Epithelial cell of esophagus (primary cell): Measurements from ENCODE around the gene PUM1.
A peak's percentile ranks its signal among the peaks of the same experiment; 100 is the strongest.

Experiments
- DNase-seq: peaks from one replicate; pipeline ENCODE4 v3.0.0; 2010; ENCODE audit warnings: low read depth
- H3K4me3 ChIP-seq: 2 replicates; pipeline ENCODE4 v1.5.1; 2011; ENCODE audit warnings: mild to moderate bottlenecking, low read length, control low read depth
- TF ChIP-seq, protein P1 (sequence below): IDR thresholded peaks from 2 replicates; pipeline ENCODE4 v1.5.1; 2011; ENCODE audit warnings: low read depth, mild to moderate bottlenecking, low read length, control low read depth, inconsistent platforms; ENCODE audit not compliant: insufficient read depth; ENCODE audit errors: missing control alignments

Gene PUM1

DNA sequence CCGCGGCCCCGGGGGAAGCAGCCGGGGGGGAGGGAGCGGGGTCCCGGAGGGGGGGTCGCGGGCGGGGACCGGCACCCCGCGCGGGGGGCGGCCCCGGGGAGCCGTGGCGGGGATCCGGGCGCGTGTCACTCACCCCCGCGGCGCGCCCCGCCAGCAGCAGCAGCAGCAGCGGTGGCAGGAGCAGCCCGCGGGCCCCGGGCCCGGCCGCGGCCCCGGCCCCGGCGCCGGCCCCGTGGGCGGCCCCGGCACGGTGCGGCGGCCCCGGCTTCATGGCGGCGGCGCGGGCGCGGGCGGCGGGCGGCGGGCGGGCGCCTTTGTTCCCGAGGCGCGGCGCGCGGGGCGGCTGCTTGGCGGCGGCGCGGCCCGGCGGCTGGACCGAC lies 157.2 kb downstream of the PUM1 start:
- TF ChIP-seq, protein P1, sequence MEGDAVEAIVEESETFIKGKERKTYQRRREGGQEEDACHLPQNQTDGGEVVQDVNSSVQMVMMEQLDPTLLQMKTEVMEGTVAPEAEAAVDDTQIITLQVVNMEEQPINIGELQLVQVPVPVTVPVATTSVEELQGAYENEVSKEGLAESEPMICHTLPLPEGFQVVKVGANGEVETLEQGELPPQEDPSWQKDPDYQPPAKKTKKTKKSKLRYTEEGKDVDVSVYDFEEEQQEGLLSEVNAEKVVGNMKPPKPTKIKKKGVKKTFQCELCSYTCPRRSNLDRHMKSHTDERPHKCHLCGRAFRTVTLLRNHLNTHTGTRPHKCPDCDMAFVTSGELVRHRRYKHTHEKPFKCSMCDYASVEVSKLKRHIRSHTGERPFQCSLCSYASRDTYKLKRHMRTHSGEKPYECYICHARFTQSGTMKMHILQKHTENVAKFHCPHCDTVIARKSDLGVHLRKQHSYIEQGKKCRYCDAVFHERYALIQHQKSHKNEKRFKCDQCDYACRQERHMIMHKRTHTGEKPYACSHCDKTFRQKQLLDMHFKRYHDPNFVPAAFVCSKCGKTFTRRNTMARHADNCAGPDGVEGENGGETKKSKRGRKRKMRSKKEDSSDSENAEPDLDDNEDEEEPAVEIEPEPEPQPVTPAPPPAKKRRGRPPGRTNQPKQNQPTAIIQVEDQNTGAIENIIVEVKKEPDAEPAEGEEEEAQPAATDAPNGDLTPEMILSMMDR, result no peak
- H3K4me3 ChIP-seq, result no peak overlapping the region
- DNase-seq, result no peak

DNA sequence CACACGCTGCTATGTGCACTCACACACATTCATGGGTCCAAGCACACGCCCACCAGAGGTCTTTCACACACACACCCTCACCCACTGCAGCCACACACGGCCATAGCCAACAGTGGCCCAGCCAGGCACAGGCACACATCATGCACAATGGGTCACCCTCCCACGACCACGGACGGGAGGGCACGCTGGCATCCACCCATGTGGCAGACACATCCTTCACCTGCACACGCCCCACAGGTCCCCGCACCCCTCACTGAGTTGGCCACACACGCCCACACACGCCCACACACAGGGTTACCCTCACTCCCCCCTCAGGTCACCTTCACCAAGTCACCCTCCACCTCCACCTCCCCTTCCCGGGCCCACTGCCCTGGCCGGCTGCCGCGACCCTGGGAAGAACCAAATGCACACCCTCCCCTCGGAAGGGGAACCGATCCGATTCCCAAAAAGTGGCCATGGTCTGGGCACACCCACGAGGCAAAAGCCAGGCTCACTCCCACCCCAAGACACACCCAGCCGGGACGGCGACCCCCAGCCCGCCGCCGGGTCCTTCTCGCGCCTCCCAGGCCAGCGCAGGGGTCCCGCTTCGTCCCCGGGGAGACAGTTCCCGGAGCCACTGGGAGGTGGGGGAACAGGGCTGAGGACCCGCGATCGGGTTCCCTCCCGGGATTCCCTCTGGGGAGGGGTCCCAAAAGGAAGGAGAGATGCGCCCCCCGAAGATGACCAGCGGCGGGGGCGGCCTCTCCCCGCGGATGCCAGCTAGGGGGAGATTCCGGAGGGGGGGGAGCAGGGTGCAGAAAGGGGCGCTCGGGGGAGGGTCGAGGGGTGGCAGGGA lies 157.8 kb downstream of the PUM1 start:
- peak overlapping the region; percentile 28 for H3K4me3 ChIP-seq
- no peak for DNase-seq
- TF ChIP-seq, protein P1, result no peak

DNA sequence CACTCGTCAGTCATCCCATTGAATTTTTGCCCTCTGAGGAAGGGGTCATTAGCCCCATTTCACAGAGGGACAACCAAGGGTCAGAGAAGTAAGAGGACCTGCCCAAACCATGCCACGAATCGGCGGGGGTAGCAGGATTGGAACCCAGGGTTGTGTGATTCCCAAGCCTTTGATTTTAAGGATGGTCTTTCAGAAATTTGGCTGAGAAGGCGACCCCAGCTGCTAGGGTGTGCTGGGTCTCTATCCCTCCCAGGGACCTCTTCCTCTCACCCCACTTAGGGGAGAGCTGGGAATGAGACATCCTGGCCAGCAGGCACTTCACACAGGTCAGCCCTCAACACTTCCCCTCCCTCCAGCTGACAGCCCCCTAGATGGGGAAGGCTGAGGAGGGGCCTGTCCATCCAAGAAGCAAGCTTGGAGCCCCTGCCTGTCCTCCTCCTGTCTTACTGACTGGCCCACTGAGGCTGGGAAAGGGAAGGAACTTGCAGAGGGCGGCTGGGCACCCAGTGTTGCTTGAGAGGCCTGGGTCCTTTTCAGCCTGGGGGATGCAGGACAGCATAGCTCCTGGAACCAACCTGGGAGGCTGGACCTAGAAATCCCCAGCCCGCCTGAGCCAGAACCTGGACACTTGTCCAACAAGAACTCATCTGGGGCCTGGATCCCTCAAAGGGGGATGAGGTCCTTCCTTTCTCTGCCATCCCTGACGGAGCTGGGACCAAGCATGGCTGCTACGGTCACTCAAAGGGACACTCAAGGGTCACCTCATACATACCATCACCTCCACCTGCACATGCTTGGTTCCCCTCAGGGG lies 158.7 kb downstream of the PUM1 start:
- TF ChIP-seq, protein P1, result no peak
- no peak overlapping the region for H3K4me3 ChIP-seq
- DNase-seq, result no peak

DNA sequence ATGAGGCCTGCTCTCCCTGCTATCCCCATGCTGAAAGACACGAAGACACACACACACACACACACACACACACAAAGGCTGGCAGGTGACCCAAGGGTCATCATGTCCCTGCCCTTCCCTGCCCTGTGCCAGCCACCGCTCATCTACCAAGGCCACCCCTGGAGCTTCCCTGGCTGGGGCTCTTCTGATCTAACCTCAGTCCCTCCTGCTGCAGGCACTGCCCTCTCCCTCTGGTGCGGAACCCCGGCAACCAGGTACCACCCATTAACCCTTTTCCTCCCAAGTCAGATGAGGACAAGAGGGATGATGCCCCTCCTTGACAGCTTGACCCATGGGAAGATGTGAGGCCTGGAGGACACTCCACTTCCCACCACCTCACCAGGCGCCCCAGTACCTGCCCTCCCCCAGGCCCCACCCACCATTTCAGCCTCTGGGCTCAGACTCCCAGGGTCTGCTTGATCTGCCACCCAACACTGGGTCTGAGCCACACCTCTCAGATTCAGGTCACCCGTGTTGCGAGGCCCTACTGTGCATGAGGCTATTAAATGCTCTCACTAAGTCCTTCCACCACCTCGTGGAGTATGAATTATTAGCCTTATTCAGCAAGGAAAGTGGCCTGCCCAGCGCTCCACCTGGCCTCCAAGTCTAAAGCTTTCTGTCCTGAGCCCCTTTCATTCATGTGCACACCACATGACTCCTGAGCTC lies 159.4 kb downstream of the PUM1 start:
- TF ChIP-seq, protein P1, result no peak
- no peak overlapping the region for H3K4me3 ChIP-seq
- DNase-seq, result no peak

DNA sequence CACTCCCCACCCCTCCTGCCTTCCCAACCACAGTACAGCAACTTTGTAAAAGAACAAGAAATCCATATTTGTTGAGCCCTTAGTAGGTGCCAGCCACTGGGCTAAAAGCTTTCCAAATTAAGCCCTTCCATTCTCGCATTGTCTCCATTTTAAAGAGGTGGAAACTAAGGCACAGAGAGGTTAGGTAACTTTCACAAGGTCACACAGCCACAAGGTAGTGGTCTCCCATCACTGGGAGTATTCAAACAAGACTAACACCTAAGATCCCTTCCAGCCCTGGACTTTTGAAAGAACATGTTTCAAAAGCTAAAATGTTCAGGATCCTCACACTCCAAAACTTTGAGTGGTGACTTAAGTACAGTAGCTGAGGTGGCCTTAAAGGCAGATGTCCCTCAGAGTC lies 160.1 kb downstream of the PUM1 start:
- H3K4me3 ChIP-seq, result no peak overlapping the region
- TF ChIP-seq, protein P1, result no peak
- no peak for DNase-seq

DNA sequence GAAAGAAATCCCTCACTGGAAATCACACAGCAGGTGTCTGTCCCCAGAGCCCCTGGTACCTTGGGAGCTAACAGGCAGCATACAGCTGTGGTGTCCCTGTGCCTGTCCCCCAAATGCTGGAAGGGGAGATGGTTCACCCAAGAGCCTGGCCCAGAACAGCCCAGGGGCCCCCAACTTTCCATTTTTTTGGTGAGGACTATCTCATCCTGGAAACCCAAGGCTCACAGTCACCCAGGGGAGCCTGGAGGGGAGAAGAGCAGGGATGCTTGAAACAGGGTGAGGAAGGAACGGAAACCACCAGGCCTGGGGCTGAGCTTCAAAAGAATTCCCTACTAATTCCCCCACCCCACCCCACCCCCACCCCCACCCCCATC lies 160.6 kb downstream of the PUM1 start:
- H3K4me3 ChIP-seq, result no peak overlapping the region
- TF ChIP-seq, protein P1, result no peak
- no peak for DNase-seq
